Lower lobe of right lung (tissue), 2 donors: Measurements from ENCODE around the gene CAV3. TPM values are rescaled to one million over a fixed set of nuclear protein-coding genes. Genes with fewer than 3 reads are reported as not detected.

Experiments used
- ATAC-seq, 2 donors: fragments of 200-7000 bp; cut with Tn5 transposase; one replicate each; pipeline ENCODE4 v1.9.1; 2020 to 2022; ENCODE audit warnings: mild to moderate bottlenecking in 2 of 2, moderate library complexity in 2 of 2
- DNase-seq: peaks from one replicate; pipeline ENCODE4 v3.0.0-alpha.2; 2020
- H3K27ac ChIP-seq: fragments of 200-600 bp; one replicate; pipeline ENCODE4 v1.8.0; 2022
- H3K27me3 ChIP-seq: fragments of 200-600 bp; one replicate; pipeline ENCODE4 v1.8.0; 2022; ENCODE audit warnings: low read depth
- H3K36me3 ChIP-seq: fragments of 200-600 bp; one replicate; pipeline ENCODE4 v1.8.0; 2022; ENCODE audit warnings: mild to moderate bottlenecking
- H3K4me1 ChIP-seq: fragments of 200-600 bp; one replicate; pipeline ENCODE4 v1.8.0; 2022
- H3K4me3 ChIP-seq: fragments of 200-600 bp; one replicate; pipeline ENCODE4 v1.8.0; 2022; ENCODE audit warnings: mild to moderate bottlenecking
- H3K9me3 ChIP-seq: fragments of 200-600 bp; one replicate; pipeline ENCODE4 v1.8.0; 2022
- intact Hi-C: fragments of 100-400 bp; cut with DNase I; formaldehyde crosslinking; loops from one replicate; pipeline ENCODE4 v1.11.0; 2022
- total RNA-seq: library from RNA; stranded (reverse); fragmentation: NEBNext Ultra II Directional; extraction: Animal tissue kit (Norgen Biotek cat#: 25700); gene quantifications from one replicate; pipeline ENCODE4 v1.2.1, GENCODE V29; 2021
- TF ChIP-seq, protein P1 (sequence below): fragments of 200-600 bp; IDR thresholded peaks from one replicate; pipeline ENCODE4 v1.8.0; 2022; ENCODE audit warnings: antibody characterized with exemption, mild to moderate bottlenecking
- donor health status: DM: no; HTN: yes; CAD: no; lungs with severe emphysema.

Gene CAV3
- total RNA-seq, 1 donor from 2014 or later: not detected

DNA sequence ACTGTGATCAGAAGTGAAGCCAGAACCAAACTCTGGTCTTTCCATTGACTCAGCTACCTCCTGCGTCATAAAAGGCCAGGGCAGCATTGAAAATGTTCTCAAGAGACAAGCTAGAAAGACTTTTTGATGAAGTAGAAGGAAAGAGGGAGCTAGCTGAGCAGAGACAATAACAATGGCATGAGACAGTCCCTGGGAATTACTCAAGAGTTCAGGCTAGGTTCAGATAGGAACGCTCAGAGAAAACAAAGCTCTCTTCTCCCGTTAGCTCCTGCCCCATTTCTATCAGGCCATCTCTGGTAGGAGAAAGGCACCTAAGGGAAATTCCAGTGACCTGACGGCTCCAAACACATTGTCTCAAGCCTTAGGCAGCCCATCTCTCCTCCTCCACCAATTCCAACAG, 42.8 kb downstream of the CAV3 start:
- H3K27me3 ChIP-seq: no peaks in the 10 kb centered on the region
- no peaks in the 10 kb centered on the region for H3K4me1 ChIP-seq
- ATAC-seq (no peak), DNase-seq (no peak)
- TF ChIP-seq, protein P1, sequence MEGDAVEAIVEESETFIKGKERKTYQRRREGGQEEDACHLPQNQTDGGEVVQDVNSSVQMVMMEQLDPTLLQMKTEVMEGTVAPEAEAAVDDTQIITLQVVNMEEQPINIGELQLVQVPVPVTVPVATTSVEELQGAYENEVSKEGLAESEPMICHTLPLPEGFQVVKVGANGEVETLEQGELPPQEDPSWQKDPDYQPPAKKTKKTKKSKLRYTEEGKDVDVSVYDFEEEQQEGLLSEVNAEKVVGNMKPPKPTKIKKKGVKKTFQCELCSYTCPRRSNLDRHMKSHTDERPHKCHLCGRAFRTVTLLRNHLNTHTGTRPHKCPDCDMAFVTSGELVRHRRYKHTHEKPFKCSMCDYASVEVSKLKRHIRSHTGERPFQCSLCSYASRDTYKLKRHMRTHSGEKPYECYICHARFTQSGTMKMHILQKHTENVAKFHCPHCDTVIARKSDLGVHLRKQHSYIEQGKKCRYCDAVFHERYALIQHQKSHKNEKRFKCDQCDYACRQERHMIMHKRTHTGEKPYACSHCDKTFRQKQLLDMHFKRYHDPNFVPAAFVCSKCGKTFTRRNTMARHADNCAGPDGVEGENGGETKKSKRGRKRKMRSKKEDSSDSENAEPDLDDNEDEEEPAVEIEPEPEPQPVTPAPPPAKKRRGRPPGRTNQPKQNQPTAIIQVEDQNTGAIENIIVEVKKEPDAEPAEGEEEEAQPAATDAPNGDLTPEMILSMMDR: no peak
- H3K9me3 ChIP-seq: no peaks in the 10 kb centered on the region
- intact Hi-C loops: no loop called here
- no peaks in the 10 kb centered on the region for H3K36me3 ChIP-seq
- H3K27ac ChIP-seq: no peak overlapping the region
- no peak overlapping the region for H3K4me3 ChIP-seq

DNA sequence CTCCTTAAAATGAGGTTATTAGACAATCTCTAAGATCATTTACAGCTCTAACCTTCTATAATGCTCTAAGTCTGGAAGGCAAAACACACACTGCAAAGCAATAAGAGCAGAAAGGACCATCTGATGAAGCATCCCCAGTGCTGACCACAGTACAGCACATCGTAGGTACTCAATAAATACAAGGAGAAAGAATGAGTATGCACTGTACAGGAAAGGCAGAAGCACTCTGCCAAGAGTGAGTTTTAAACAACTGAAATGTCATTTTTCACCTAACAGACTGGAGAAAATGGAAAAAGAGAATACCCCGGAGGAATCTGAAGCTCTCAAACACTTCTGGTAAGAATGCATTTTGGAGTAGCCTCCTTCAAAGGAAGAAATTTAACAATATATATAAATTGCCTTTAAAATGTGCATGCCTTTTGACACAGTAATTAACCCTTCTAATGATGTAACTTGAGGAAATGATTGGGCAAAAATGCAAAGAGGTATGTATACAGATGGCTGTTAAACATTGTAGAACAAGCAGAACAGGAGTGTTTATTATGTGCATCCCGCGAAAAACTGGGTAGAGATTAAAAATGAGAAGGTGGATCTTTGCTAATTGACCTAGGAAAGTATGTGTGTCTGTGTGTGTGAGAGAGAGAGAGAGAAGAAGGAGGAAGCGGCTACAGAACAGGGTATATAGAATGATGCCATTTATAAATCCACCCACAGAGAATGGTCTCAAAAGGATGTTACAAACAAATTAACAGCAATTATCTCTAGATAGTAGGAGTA, 43.8 kb downstream of the CAV3 start:
- Histone ChIP-seq H3K36me3 (no peaks in the 10 kb centered on the region), H3K27ac (no peak overlapping the region), H3K4me1 (no peaks in the 10 kb centered on the region), H3K27me3 (no peaks in the 10 kb centered on the region), H3K9me3 (no peaks in the 10 kb centered on the region), H3K4me3 (no peak overlapping the region)
- TF ChIP-seq, protein P1: no peak
- intact Hi-C loops: no loop called here
- DNase-seq (no peak), ATAC-seq (no peak)

DNA sequence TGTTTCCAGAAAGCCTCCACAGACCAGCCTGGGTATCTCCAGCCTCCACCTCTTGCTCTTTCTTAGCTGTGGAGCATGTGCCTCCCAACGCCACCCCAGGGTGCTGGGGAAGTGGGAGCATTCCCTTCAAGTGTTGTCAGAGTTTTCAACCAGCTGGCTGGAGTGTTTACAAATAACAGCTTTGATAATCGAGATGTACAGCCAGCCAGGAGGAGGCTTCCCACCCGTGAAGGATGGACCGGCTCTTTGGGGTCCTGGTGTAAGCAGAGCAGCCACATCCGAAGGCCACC, 44.3 kb downstream of the CAV3 start:
- Histone ChIP-seq H3K27me3 (no peaks in the 10 kb centered on the region), H3K27ac (no peak overlapping the region), H3K4me3 (no peak overlapping the region), H3K9me3 (no peaks in the 10 kb centered on the region), H3K4me1 (no peaks in the 10 kb centered on the region), H3K36me3 (no peaks in the 10 kb centered on the region)
- DNase-seq (no peak), ATAC-seq (no peak)
- TF ChIP-seq, protein P1: no peak
- intact Hi-C loops: no loop called here

DNA sequence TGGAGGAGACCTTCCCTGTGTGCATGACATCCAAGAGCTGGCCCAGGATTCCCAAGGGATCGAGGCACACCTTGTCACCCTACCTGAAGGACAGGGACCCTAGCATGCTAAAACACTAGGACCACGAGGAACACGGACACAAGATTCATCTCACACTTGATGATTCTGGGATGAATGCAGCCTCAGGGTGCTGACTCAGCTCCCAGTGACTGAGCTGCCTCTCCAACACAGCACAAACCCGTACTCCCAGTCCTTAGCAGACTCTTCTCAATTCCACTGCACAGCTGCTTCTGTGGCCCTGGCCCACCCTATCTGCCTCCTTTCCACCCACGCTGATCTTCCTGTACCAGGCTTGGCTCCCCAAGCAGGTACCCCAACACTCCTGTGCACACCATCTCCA, 44.9 kb downstream of the CAV3 start:
- no peak for ATAC-seq
- no peaks in the 10 kb centered on the region for H3K4me1 ChIP-seq
- TF ChIP-seq, protein P1: no peak
- H3K27me3 ChIP-seq: no peaks in the 10 kb centered on the region
- no peak for DNase-seq
- no peaks in the 10 kb centered on the region for H3K36me3 ChIP-seq
- no peak overlapping the region for H3K4me3 ChIP-seq
- intact Hi-C loops: no loop called here
- H3K9me3 ChIP-seq: no peaks in the 10 kb centered on the region
- H3K27ac ChIP-seq: no peak overlapping the region

DNA sequence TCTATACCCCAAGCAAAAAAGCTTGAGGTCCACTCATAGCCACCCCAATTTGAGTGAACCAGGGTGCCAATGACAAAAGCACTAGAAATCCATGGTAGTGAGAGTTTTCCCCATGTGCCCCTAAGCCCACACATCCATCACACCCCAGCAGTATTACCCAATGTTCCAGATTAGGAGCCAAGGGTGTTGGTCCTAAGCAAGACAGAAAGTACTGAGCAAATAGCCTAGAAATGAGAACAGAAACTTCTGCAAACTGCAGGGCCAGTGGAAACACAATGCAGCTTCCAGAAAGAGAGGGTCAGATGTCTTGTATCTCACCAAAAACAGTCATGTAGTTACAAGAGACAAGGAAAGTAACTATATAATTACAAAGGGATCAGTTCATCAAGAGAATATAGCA, 46.7 kb downstream of the CAV3 start:
- Histone ChIP-seq H3K27me3 (no peaks in the 10 kb centered on the region), H3K27ac (no peak overlapping the region), H3K4me1 (no peaks in the 10 kb centered on the region), H3K4me3 (no peak overlapping the region), H3K9me3 (no peaks in the 10 kb centered on the region), H3K36me3 (no peaks in the 10 kb centered on the region)
- ATAC-seq (no peak), DNase-seq (no peak)
- intact Hi-C loops: no loop called here
- TF ChIP-seq, protein P1: no peak
